WTC11 (cell line): Measurements from ENCODE around the gene MAP6. TPM values are rescaled to one million over a fixed set of nuclear protein-coding genes. Genes with fewer than 3 reads are reported as not detected.

Experiments
- ATAC-seq: fragments of 200-7000 bp; cut with Tn5 transposase; 2 replicates; pipeline ENCODE4 v1.10.0; 2021; ENCODE audit warnings: mild to moderate bottlenecking, moderate library complexity
- CTCF ChIA-PET: fragments of 300-600 bp; sonication (Branson Sonifier 250); formaldehyde crosslinking; loops from one replicate; lab custom pipeline; 2021; ENCODE audit warnings: antibody characterized with exemption; lab: Charles Lee
- POLR2A ChIA-PET: fragments of 350-600 bp; sonication (Branson Sonifier 250); formaldehyde crosslinking; loops from one replicate; lab custom pipeline; 2021; ENCODE audit warnings: antibody characterized with exemption; lab: Charles Lee
- DNase-seq: peaks from one replicate; pipeline ENCODE4 v3.0.0; 2021; ENCODE audit warnings: low spot score
- H3K27ac Mint-ChIP-seq: 2 replicates; pipeline ENCODE4 v1.8.0; 2021; ENCODE audit warnings: mixed read lengths
- H3K27me3 Mint-ChIP-seq: 2 replicates; pipeline ENCODE4 v1.8.0; 2021; ENCODE audit warnings: low read depth, mild to moderate bottlenecking, moderate library complexity, mixed read lengths
- H3K36me3 Mint-ChIP-seq: 2 replicates; pipeline ENCODE4 v1.8.0; 2021; ENCODE audit warnings: mixed read lengths
- H3K4me1 Mint-ChIP-seq: 2 replicates; pipeline ENCODE4 v1.8.0; 2022; ENCODE audit warnings: mixed read lengths
- H3K4me3 Mint-ChIP-seq: 2 replicates; pipeline ENCODE4 v1.8.0; 2021; ENCODE audit warnings: mild to moderate bottlenecking, moderate library complexity, mixed read lengths
- H3K9me3 Mint-ChIP-seq: 2 replicates; pipeline ENCODE4 v1.8.0; 2021; ENCODE audit warnings: mixed read lengths
- CREM ChIP-seq: sonication (generic); formaldehyde crosslinking; IDR thresholded peaks from 2 replicates; pipeline ENCODE4 v1.8.1; 2022; ENCODE audit warnings: mild to moderate bottlenecking, missing genetic modification reagents, moderate library complexity
- CTCF ChIP-seq: fragments of 200-600 bp; IDR thresholded peaks from 2 replicates; pipeline ENCODE4 v1.8.0; 2022; ENCODE audit warnings: antibody characterized with exemption
- EMX1 ChIP-seq: fragments of 250-450 bp; sonication (Bioruptor Pico); IDR thresholded peaks from 2 replicates; pipeline ENCODE4 v1.8.0; 2021; ENCODE audit warnings: mild to moderate bottlenecking
- ETV6 ChIP-seq: sonication (generic); formaldehyde crosslinking; IDR thresholded peaks from 2 replicates; pipeline ENCODE4 v1.8.1; 2022; ENCODE audit warnings: mild to moderate bottlenecking, missing genetic modification reagents
- JAZF1 ChIP-seq: fragments of 250-450 bp; sonication (Bioruptor Pico); IDR thresholded peaks from 2 replicates; pipeline ENCODE4 v1.9.0; 2021; ENCODE audit warnings: moderate library complexity, mild to moderate bottlenecking, inconsistent platforms
- JUN ChIP-seq: sonication (generic); formaldehyde crosslinking; IDR thresholded peaks from 2 replicates; pipeline ENCODE4 v1.8.0; 2023; ENCODE audit warnings: mild to moderate bottlenecking, missing genetic modification reagents
- KAT7 ChIP-seq: sonication (generic); formaldehyde crosslinking; IDR thresholded peaks from 2 replicates; pipeline ENCODE4 v1.8.1; 2023; ENCODE audit warnings: missing genetic modification reagents, mild to moderate bottlenecking, borderline replicate concordance
- NFATC4 ChIP-seq: fragments of 250-450 bp; sonication (Bioruptor Pico); IDR thresholded peaks from 2 replicates; pipeline ENCODE4 v1.9.0; 2021; ENCODE audit warnings: mild to moderate bottlenecking
- NR1H2 ChIP-seq: sonication (generic); formaldehyde crosslinking; IDR thresholded peaks from 2 replicates; pipeline ENCODE4 v1.9.0; 2021; ENCODE audit warnings: mild to moderate bottlenecking, moderate library complexity, missing genetic modification reagents
- PRRX2 ChIP-seq: fragments of 250-450 bp; sonication (Bioruptor Pico); IDR thresholded peaks from 2 replicates; pipeline ENCODE4 v1.8.0; 2021; ENCODE audit warnings: mild to moderate bottlenecking
- USF2 ChIP-seq: sonication (generic); formaldehyde crosslinking; IDR thresholded peaks from 2 replicates; pipeline ENCODE4 v1.8.1; 2023; ENCODE audit warnings: mild to moderate bottlenecking, missing genetic modification reagents, moderate library complexity
- ZNF219 ChIP-seq: sonication (generic); formaldehyde crosslinking; IDR thresholded peaks from 2 replicates; pipeline ENCODE4 v1.8.0; 2023; ENCODE audit warnings: missing genetic modification reagents, mild to moderate bottlenecking, borderline replicate concordance
- ZNF281 ChIP-seq: sonication (generic); formaldehyde crosslinking; IDR thresholded peaks from 2 replicates; pipeline ENCODE4 v1.8.0; 2023; ENCODE audit warnings: mild to moderate bottlenecking, missing genetic modification reagents
- ZNF317 ChIP-seq: sonication (generic); formaldehyde crosslinking; IDR thresholded peaks from 2 replicates; pipeline ENCODE4 v1.8.1; 2023; ENCODE audit warnings: low read depth, mild to moderate bottlenecking, moderate library complexity, missing genetic modification reagents, borderline replicate concordance
- total RNA-seq: library from RNA; stranded (reverse); gene quantifications from 3 replicates; pipeline ENCODE4 v1.2.3, GENCODE V29; 2021
- TF ChIP-seq, protein P1 (sequence below): sonication (generic); formaldehyde crosslinking; IDR thresholded peaks from 2 replicates; pipeline ENCODE4 v1.8.1; 2022; ENCODE audit warnings: mild to moderate bottlenecking, moderate library complexity, missing genetic modification reagents

MAP6 gene
- total RNA-seq, 1 experiment from 2014 or later: 0.90 TPM

DNA sequence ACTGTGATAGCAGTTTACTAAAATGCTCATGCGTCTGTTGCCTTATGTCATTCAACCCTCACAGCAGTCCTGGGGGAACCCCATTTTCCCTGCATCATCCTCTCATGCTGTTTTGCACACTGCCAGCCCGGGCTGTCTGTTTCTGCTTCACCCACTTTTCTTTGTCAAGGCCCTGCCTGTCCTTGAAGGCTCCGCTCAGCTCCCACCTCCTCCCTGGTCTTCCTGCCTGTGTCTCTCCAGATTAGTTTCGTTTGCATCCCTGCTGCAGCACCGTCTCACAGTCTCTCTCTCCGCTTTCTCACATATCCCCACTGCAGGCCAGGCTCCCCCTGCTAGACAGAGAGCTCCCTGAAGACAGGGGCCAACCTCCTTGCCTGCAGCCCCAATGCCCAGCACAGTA lies 76.9 kb downstream of the MAP6 start:
- no peaks in the 10 kb centered on the region for H3K36me3 Mint-ChIP-seq
- CTCF ChIA-PET: interaction anchor here (0.6 to 8.7 kb wide), 3 partner anchors 9 to 114 kb away, joined by 3 to 110 read pairs (median 6); no protein-coding TSS in a partner anchor

GRCh38 chr11:75591371-75591770 lies 77.5 kb downstream of the MAP6 start:
- CTCF ChIA-PET: interaction anchor here (1.4 to 8.7 kb wide), 3 partner anchors 8 to 115 kb away, joined by 6 to 110 read pairs (median 7); no protein-coding TSS in a partner anchor
- no peak for ATAC-seq
- Mint-ChIP-seq H3K4me3 (no peak overlapping the region), H3K36me3 (no peaks in the 10 kb centered on the region)
- TF ChIP-seq ZNF317 (CRISPR knock-in tag) (no peak), EMX1 (no peak), JAZF1 (CRISPR knock-in tag) (no peak), CTCF (no peak), CREM (CRISPR knock-in tag) (no peak), ETV6 (no peak), JUN (no peak), ZNF219 (CRISPR knock-in tag) (no peak)
- TF ChIP-seq, all 79 proteins: peak for 0
- no peak for DNase-seq
- no peak overlapping the region for H3K27ac Mint-ChIP-seq
- no peaks in the 10 kb centered on the region; the same call in none of the 2 replicates for H3K27me3 Mint-ChIP-seq
- H3K9me3 Mint-ChIP-seq: no peaks in the 10 kb centered on the region
- POLR2A ChIA-PET: interaction anchor here (0.6 kb wide), 1 partner anchor 16 kb away, joined by 3 read pairs; no protein-coding TSS in a partner anchor
- H3K4me1 Mint-ChIP-seq: peaks cover 9% of the 10 kb centered on the region

More for the DNA sequence above, 76.9 kb downstream of the MAP6 start:
- Mint-ChIP-seq H3K27ac (no peak overlapping the region; the same call in 1 of the 2 replicates), H3K27me3 (no peaks in the 10 kb centered on the region; the same call in none of the 2 replicates), H3K4me1 (peaks cover 12% of the 10 kb centered on the region), H3K9me3 (no peaks in the 10 kb centered on the region), H3K4me3 (no peak overlapping the region)
- peak; percentile 41; the same call in 1 of the 2 replicates for ATAC-seq
- POLR2A ChIA-PET: interaction anchor here (1.2 kb wide), 1 partner anchor 8 kb away, joined by 5 read pairs; no protein-coding TSS in a partner anchor
- TF ChIP-seq USF2 (CRISPR knock-in tag) (no peak), NR1H2 (CRISPR knock-in tag) (no peak), ZNF281 (CRISPR knock-in tag) (no peak), NFATC4 (CRISPR knock-in tag) (no peak), CTCF (no peak), KAT7 (CRISPR knock-in tag) (no peak), PRRX2 (no peak)
- TF ChIP-seq, protein P1, sequence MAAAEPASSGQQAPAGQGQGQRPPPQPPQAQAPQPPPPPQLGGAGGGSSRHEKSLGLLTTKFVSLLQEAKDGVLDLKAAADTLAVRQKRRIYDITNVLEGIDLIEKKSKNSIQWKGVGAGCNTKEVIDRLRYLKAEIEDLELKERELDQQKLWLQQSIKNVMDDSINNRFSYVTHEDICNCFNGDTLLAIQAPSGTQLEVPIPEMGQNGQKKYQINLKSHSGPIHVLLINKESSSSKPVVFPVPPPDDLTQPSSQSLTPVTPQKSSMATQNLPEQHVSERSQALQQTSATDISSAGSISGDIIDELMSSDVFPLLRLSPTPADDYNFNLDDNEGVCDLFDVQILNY: no peak
- DNase-seq: no peak
